BLaER1 (cell line): ENCODE measurements around the gene HYDIN.
A peak's percentile ranks its signal among the peaks of the same experiment; 100 is the strongest.

Source experiments
- H3K27ac ChIP-seq: shearing (Covaris generic); formaldehyde crosslinking; 2 replicates; pipeline ENCODE4 v1.8.1; 2022
- H3K27me3 ChIP-seq: shearing (Covaris generic); formaldehyde crosslinking; 2 replicates; pipeline ENCODE4 v1.8.1; 2022
- H3K36me3 ChIP-seq: shearing (Covaris generic); formaldehyde crosslinking; 2 replicates; pipeline ENCODE4 v1.8.1; 2022
- H3K4me1 ChIP-seq: shearing (Covaris generic); formaldehyde crosslinking; 2 replicates; pipeline ENCODE4 v1.8.1; 2022
- H3K4me2 ChIP-seq: shearing (Covaris generic); formaldehyde crosslinking; 2 replicates; pipeline ENCODE4 v1.8.1; 2022
- H3K4me3 ChIP-seq: shearing (Covaris generic); formaldehyde crosslinking; 2 replicates; pipeline ENCODE4 v1.8.1; 2022
- H3K9ac ChIP-seq: shearing (Covaris generic); formaldehyde crosslinking; 2 replicates; pipeline ENCODE4 v1.8.1; 2022
- H3K9me3 ChIP-seq: shearing (Covaris generic); formaldehyde crosslinking; 2 replicates; pipeline ENCODE4 v1.8.1; 2022
- H4K20me1 ChIP-seq: shearing (Covaris generic); formaldehyde crosslinking; 2 replicates; pipeline ENCODE4 v1.8.1; 2022
- Cebpa-rat ChIP-seq: shearing (Covaris generic); IDR thresholded peaks from 2 replicates; pipeline ENCODE4 v1.8.1; 2022

Gene HYDIN

DNA sequence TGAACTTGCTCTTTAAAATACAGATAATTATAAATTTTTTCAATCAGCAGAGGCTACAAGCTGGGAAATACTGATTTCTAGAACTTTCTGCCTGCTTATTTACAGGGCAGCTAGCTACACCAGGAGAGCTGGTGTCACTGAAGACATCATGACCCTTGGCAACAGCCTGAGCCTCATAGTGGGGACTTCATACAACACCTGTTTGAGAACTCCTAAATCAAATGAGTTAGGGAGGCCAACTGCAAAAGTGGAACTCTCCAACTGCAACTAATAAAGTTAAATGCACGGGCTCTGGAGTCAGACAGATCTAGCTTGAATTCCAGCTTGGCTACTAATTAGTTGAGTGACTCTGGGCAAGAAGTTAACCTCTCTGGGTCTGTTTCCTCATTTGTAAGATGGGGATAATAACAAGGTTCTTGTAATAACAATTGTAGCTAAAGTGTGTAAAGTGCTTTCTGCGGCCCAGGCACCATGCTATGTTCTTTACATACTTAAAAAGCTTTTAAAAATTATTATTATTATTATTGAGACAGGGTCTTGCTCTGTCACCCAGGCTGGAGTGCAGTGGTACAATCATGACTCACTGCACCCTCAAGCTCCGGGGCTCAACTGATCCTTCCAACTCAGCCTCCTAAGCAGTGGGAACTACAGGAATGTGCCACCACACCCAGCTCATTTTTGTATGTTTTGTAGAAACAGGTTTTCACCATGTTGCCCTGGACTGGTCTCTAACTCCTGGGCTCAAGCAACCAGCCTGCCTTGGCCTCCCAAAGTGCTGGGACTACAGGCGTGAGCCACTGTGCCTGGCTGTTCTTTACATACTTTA is 462.9 kb downstream of the HYDIN start:
- Histone ChIP-seq H3K27ac (peak overlapping the region; percentile 14; the same call in 1 of the 2 replicates), H3K9ac (peak overlapping the region; percentile 29; the same call in 1 of the 2 replicates), H3K4me3 (no peak overlapping the region), H3K27me3 (no peaks in the 10 kb centered on the region), H3K4me2 (no peak overlapping the region), H3K4me1 (peaks cover 11% of the 10 kb centered on the region; the same call in 1 of the 2 replicates), H4K20me1 (no peaks in the 10 kb centered on the region), H3K36me3 (peaks cover 80% of the 10 kb centered on the region), H3K9me3 (no peaks in the 10 kb centered on the region)
- no peak for TF ChIP-seq Cebpa-rat

DNA sequence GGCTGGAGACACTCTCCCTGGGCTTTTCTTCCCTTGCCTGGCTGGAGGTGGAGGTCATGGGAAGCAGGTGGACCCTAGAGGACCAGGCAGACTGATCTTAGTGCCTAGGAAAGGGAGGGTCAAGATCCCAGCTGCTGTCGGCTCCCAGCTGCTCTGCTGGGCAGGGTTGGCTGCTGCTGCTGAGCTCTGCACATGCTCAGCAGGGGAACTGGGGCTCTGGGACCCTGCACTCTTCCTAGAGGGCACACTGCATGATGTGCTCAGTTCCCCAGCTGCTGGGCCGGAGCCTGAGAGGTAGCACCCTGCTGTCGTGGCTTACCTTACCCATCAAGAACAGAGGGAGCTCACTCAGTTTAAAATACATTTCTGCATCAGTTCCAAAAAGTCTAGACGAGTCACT is 463.9 kb downstream of the HYDIN start:
- peaks cover 11% of the 10 kb centered on the region; the same call in 1 of the 2 replicates for H3K4me1 ChIP-seq
- H3K4me2 ChIP-seq: no peak overlapping the region
- no peaks in the 10 kb centered on the region for H3K9me3 ChIP-seq
- H3K9ac ChIP-seq: no peak overlapping the region
- TF ChIP-seq Cebpa-rat: no peak
- no peak overlapping the region for H3K27ac ChIP-seq
- H3K4me3 ChIP-seq: no peak overlapping the region
- peaks cover 80% of the 10 kb centered on the region for H3K36me3 ChIP-seq
- H4K20me1 ChIP-seq: no peaks in the 10 kb centered on the region
- H3K27me3 ChIP-seq: no peaks in the 10 kb centered on the region

DNA sequence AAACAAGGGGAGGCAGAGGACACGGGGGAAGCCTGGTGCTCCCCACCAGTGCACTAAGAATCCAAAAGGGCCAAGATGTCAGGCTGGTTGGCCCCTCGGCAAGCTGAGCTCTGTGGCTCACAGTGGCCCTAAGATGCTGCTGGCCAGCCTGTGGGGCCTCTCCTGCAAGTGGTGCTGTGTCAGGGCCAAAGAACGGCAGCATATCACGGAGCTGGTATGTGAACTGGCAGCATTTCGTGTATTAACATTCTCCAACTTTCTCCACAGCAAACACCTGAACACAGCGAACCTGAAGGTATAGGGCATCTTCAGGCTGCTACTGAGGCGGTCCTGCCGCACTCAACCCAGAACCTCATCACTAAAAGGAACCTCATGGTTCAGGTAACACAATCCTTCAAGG is 464.3 kb downstream of the HYDIN start:
- H3K9ac ChIP-seq: no peak overlapping the region
- peaks cover 11% of the 10 kb centered on the region; the same call in 1 of the 2 replicates for H3K4me1 ChIP-seq
- no peak for TF ChIP-seq Cebpa-rat
- H3K27ac ChIP-seq: no peak overlapping the region
- H3K36me3 ChIP-seq: peaks cover 80% of the 10 kb centered on the region
- H3K4me3 ChIP-seq: no peak overlapping the region
- no peaks in the 10 kb centered on the region for H3K27me3 ChIP-seq
- H4K20me1 ChIP-seq: no peaks in the 10 kb centered on the region
- H3K4me2 ChIP-seq: no peak overlapping the region
- H3K9me3 ChIP-seq: no peaks in the 10 kb centered on the region

GRCh38 chr16:70765491-70765890 is 465.0 kb downstream of the HYDIN start:
- Histone ChIP-seq H4K20me1 (no peaks in the 10 kb centered on the region), H3K4me3 (no peak overlapping the region), H3K4me2 (no peak overlapping the region), H3K36me3 (peaks cover 81% of the 10 kb centered on the region), H3K9me3 (no peaks in the 10 kb centered on the region), H3K4me1 (peaks cover 7% of the 10 kb centered on the region; the same call in 1 of the 2 replicates), H3K27me3 (no peaks in the 10 kb centered on the region), H3K27ac (no peak overlapping the region), H3K9ac (no peak overlapping the region)
- no peak for TF ChIP-seq Cebpa-rat

DNA sequence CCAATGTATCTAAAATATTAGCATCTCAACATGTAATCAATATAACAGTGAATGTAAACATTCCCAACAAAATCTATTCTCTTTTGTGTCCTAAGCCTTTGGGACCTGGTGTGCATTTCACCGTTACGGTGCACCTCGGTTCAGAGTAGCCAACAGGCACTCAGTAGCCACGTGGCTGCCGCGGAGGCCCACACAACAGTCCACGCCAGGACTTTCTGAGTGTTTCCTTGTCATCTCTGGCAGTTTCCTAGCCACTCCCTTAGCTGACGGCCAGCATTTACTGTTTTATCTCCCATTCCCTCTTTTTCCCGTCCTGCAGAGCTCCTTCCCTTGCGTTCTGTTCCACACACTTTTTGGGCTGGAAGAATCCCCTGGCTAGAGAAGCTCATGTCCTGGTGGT is 465.9 kb downstream of the HYDIN start:
- H3K9me3 ChIP-seq: no peaks in the 10 kb centered on the region
- peaks cover 10% of the 10 kb centered on the region; the same call in 1 of the 2 replicates for H3K4me1 ChIP-seq
- H3K9ac ChIP-seq: no peak overlapping the region
- no peaks in the 10 kb centered on the region for H4K20me1 ChIP-seq
- H3K27ac ChIP-seq: no peak overlapping the region
- TF ChIP-seq Cebpa-rat: no peak
- no peaks in the 10 kb centered on the region for H3K27me3 ChIP-seq
- H3K36me3 ChIP-seq: peaks cover 81% of the 10 kb centered on the region
- no peak overlapping the region for H3K4me2 ChIP-seq
- H3K4me3 ChIP-seq: no peak overlapping the region

DNA sequence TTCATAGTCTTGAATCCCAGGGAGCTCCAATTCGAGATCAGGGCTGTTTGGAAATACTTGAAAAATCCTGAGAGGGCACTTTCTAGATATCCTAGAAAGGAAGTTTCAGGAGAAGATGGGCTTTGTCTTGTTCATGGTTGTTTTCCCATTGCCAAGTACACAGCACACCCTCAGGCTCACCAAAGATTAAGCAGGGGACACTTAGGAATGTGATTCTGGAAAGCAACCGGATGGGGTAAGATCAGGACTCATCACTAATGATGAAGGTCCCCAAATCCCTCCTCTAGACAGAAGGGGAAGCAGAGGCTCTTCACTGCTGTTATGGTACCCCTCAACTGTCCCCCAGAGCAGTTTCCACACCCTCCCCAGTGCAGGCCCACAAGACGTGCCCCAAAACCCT is 470.3 kb downstream of the HYDIN start:
- Histone ChIP-seq H3K27me3 (no peaks in the 10 kb centered on the region), H3K9me3 (no peaks in the 10 kb centered on the region), H3K27ac (no peak overlapping the region), H3K9ac (no peak overlapping the region), H4K20me1 (no peaks in the 10 kb centered on the region), H3K4me2 (no peak overlapping the region), H3K4me1 (peaks cover 33% of the 10 kb centered on the region), H3K36me3 (peaks cover 92% of the 10 kb centered on the region), H3K4me3 (no peak overlapping the region)
- no peak for TF ChIP-seq Cebpa-rat

- H3K27ac ChIP-seq: no peak overlapping the region
- H3K36me3 ChIP-seq: peaks cover 86% of the 10 kb centered on the region
- no peak overlapping the region for H3K4me3 ChIP-seq
- H3K27me3 ChIP-seq: no peaks in the 10 kb centered on the region
- H4K20me1 ChIP-seq: no peaks in the 10 kb centered on the region
- H3K9me3 ChIP-seq: no peaks in the 10 kb centered on the region
- no peak overlapping the region for H3K4me2 ChIP-seq
- TF ChIP-seq Cebpa-rat: no peak
- no peak overlapping the region for H3K9ac ChIP-seq
- peaks cover 33% of the 10 kb centered on the region for H3K4me1 ChIP-seq
These were observed 470.9 kb downstream of the HYDIN start for GRCh38 chr16:70759666-70760065.

GRCh38 chr16:70758786-70759185 is 471.7 kb downstream of the HYDIN start:
- no peaks in the 10 kb centered on the region for H3K9me3 ChIP-seq
- no peak overlapping the region for H3K9ac ChIP-seq
- H4K20me1 ChIP-seq: no peaks in the 10 kb centered on the region
- 0 out of 2 replicates have a peak overlapping the region, but pooled peaks have one; percentile 22 for H3K27ac ChIP-seq
- no peaks in the 10 kb centered on the region for H3K27me3 ChIP-seq
- H3K4me2 ChIP-seq: no peak overlapping the region
- H3K36me3 ChIP-seq: peaks cover 81% of the 10 kb centered on the region
- H3K4me3 ChIP-seq: no peak overlapping the region
- TF ChIP-seq Cebpa-rat: no peak
- peaks cover 40% of the 10 kb centered on the region for H3K4me1 ChIP-seq
